Brain microvascular endothelial cell (primary cell): ENCODE measurements around the gene DCUN1D5.

Experiments
- DNase-seq: peaks from one replicate; pipeline ENCODE4 v3.0.0-alpha.2; 2020
- H3K27ac ChIP-seq: fragments of 250-450 bp; sonication (Bioruptor Pico); 2 replicates; pipeline ENCODE4 v1.5.1; 2020; ENCODE audit warnings: mild to moderate bottlenecking, moderate library complexity
- H3K27me3 ChIP-seq: fragments of 250-450 bp; sonication (Bioruptor Pico); replicated peaks from 2 replicates; pipeline ENCODE4 v1.5.1; 2020; ENCODE audit warnings: mild to moderate bottlenecking
- H3K36me3 ChIP-seq: fragments of 250-450 bp; sonication (Bioruptor Pico); replicated peaks from 2 replicates; pipeline ENCODE4 v1.5.1; 2020; ENCODE audit warnings: mild to moderate bottlenecking
- H3K4me3 ChIP-seq: 2 replicates; pipeline ENCODE4 v1.5.1; 2011; ENCODE audit warnings: low read depth, mild to moderate bottlenecking, control low read depth, low read length, moderate library complexity
- in situ Hi-C: cut with HindIII; loops from 2 replicates; pipeline ENCODE4 v1.10.0; 2017; ENCODE audit warnings: low sequenced_read_pairs, low pct_ligation_motif_present
- TF ChIP-seq, protein P1 (sequence below): IDR thresholded peaks from 2 replicates; pipeline ENCODE4 v1.5.1; 2011; ENCODE audit warnings: low read depth, mild to moderate bottlenecking, moderate library complexity, low read length, control low read depth, inconsistent platforms; ENCODE audit errors: missing control alignments

DCUN1D5 gene

DNA sequence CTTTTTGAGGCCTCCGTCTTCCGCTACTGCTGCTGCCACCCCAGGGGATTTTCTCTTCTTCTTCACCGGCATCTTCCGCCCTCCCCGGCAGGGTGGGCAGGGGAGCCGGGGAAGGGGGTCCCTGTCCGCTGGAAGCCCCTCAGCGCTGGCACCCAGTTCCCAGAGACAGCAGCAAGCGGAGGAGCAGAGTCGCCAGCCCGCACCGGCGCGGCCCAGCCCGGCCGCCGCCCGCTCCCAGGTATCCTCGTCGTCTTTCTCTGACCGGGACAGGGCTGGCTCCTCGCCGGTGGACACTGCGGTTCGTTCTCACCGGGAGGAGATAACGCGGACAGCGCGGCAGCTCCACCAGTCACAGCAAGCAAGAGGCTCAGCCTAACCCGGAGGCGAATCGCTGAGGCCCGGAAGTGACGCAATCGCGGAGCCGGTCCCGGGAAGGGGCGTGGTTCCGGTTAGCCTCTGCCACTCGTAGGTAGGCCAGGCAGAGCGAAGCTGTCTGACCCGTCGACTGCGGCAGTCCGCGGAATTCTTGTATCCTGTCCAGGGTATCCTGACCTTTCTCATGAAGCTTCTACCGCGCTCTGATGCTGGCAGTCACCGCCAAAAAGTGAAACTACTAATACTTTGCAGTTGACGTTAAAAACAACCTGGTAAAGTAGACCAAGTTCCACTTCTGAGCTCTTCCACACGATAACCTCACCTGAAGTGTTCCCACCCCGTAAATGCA, at the start of gene DCUN1D5:
Gene DCUN1D5, minus strand, starts transcription at position 360 of the 724 bp plus-strand sequence. Its CDS starts 288 bp downstream, at position 72.
- in situ Hi-C loops: no loop called here
- H3K27me3 ChIP-seq: no peaks in the 10 kb centered on the region
- peak; percentile 96 for DNase-seq
- peaks cover 4% of the 10 kb centered on the region for H3K36me3 ChIP-seq
- TF ChIP-seq, protein P1, sequence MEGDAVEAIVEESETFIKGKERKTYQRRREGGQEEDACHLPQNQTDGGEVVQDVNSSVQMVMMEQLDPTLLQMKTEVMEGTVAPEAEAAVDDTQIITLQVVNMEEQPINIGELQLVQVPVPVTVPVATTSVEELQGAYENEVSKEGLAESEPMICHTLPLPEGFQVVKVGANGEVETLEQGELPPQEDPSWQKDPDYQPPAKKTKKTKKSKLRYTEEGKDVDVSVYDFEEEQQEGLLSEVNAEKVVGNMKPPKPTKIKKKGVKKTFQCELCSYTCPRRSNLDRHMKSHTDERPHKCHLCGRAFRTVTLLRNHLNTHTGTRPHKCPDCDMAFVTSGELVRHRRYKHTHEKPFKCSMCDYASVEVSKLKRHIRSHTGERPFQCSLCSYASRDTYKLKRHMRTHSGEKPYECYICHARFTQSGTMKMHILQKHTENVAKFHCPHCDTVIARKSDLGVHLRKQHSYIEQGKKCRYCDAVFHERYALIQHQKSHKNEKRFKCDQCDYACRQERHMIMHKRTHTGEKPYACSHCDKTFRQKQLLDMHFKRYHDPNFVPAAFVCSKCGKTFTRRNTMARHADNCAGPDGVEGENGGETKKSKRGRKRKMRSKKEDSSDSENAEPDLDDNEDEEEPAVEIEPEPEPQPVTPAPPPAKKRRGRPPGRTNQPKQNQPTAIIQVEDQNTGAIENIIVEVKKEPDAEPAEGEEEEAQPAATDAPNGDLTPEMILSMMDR: no peak
- peak within 1 kb of the TSS; percentile 92 for H3K27ac ChIP-seq
- peak within 1 kb of the TSS; percentile 81 for H3K4me3 ChIP-seq

DNA sequence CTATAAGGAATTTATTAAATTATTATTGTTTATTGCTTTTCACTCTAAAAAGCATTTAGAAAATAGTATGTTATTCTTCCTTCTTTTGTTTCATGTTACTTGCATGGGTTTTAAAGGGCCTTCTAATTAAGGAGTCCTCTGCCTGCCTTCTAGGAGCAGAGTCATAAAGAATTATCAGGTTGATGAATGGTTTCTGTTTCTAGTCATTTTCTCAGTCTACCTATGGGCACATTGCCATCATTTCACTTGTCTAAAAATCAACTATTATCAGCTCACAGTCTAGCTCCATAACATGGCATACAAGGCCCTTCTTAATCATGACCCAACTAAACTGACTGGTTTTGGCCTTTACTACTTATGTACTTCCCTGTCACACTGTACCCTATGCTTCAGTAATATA, 33.5 kb upstream of the DCUN1D5 start:
- Histone ChIP-seq H3K36me3 (peaks cover 5% of the 10 kb centered on the region), H3K27me3 (no peaks in the 10 kb centered on the region), H3K4me3 (no peak overlapping the region), H3K27ac (no peak overlapping the region)
- no peak for DNase-seq
- TF ChIP-seq, protein P1: no peak
- in situ Hi-C loops: no loop called here

DNA sequence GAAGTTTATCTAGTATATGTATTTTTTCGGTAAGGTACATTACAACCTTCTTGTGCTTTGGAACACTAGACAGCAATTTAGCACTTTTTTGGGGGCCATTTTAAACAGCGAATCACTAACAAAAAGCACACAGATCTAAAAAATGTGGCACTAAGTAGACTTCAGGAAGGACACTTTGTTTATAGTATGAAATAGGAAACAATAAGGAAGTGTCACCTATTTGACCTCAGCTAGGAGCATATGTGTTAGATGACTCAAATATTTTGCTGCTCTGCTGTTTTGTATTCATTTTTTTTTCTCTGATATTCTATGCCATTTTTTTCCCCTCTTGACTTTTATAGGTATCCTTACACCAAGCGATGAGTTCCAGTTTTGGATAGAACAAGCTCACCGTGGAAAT, 22.9 kb upstream of the DCUN1D5 start:
- Histone ChIP-seq H3K27me3 (no peaks in the 10 kb centered on the region), H3K4me3 (no peak overlapping the region), H3K36me3 (peaks cover 3% of the 10 kb centered on the region), H3K27ac (no peak overlapping the region)
- TF ChIP-seq, protein P1: no peak
- in situ Hi-C loops: no loop called here
- no peak for DNase-seq

DNA sequence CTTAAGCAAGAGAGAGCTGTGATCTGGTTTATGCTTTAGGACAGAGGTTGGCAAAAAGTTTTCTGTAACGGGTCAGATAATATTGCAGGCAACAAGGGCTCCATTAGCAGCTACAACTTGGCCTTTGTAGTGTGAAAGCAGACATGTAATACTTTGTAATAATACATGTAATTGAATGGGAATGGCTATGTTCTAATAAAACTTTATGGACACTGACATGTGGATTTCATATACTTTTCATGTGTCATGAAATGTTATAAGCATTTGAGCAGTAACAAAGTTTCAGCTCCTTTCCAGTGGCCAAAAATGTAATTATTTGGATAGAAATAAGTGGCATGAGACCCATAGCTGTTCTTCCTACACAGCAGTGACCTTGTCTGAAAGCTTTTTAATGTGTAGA, 20.4 kb upstream of the DCUN1D5 start:
- in situ Hi-C loops: no loop called here
- DNase-seq: no peak
- TF ChIP-seq, protein P1: no peak
- no peaks in the 10 kb centered on the region for H3K27me3 ChIP-seq
- H3K27ac ChIP-seq: no peak overlapping the region
- peaks cover 3% of the 10 kb centered on the region for H3K36me3 ChIP-seq
- no peak overlapping the region for H3K4me3 ChIP-seq

DNA sequence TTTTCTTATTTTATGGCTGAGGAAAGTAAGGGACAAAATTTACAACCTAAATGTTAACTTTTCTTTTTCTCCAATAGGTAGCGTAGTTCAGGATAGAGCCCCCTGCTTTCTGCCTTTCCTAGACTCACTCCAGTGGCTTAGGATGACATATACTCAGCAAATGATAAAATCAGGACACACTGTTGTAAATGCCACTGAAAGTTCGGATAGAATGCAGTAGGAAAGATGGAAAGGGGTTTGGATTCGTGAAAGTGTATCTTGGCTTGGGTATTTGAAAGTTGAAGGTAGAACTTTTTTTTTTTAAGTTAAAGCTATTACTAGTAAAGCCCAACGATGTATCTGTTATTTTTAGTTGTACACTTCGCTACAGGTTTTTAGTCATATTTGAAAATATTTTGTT, 19.4 kb upstream of the DCUN1D5 start:
- in situ Hi-C loops: no loop called here
- H3K4me3 ChIP-seq: no peak overlapping the region
- H3K36me3 ChIP-seq: peaks cover 3% of the 10 kb centered on the region
- DNase-seq: no peak
- H3K27me3 ChIP-seq: no peaks in the 10 kb centered on the region
- H3K27ac ChIP-seq: no peak overlapping the region
- TF ChIP-seq, protein P1: no peak

DNA sequence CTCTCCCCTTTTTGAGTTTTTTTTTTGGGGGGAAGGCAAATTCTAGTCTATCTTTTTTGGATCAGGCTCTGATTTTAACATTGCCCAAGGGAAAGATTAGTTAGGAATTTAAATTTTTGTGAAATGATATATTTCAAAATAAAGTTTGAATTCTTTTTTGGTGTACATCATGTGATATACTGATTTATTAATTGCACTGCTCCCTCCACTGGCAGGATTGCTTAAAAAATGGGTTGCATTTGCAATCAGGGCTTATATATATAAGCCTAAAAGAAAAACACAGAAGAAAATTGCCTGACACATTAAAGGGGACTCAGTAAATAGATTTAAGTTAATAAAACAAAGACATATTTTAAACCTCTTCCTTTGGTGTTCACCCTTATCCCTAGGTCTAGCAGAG, 18.4 kb upstream of the DCUN1D5 start:
- Histone ChIP-seq H3K36me3 (peaks cover 3% of the 10 kb centered on the region), H3K4me3 (peak overlapping the region; percentile 87), H3K27me3 (no peaks in the 10 kb centered on the region), H3K27ac (peak overlapping the region; percentile 83)
- DNase-seq: peak; percentile 59
- in situ Hi-C loops: no loop called here
- TF ChIP-seq, protein P1: peak; percentile 45
